Measurements from ENCODE around the gene SLC6A11.

DNA sequence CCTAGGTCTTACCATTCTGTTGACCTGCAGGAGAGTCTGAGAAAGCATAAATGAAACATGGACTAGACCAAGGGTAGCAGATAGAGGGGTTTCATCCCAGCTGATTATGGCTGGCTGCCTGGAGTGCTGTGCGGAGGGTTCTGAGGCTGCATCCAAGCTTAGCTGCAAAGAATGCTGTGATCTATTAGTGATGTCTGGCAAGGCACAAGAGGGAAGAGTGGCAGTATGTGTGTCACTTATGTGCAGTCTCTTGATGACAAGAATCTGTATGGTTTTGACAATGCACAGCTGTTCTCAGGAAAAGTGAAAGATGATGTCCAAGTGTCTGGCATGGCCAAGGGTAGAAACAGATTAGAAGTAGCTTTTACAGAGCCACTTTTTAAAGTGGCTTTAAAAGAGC lies 54.3 kb downstream of the SLC6A11 start:
- TF ChIP-seq POLR2AphosphoS5 (IDR thresholded peaks at IDR 0.05; ENCODE audit: low read depth, low read length), result no peak
- TF ChIP-seq POLR2A (IDR thresholded peaks at IDR 0.05; ENCODE audit: low read depth, low read length), result no peak
- TF ChIP-seq TAF1 (IDR thresholded peaks at IDR 0.05; ENCODE audit: borderline replicate concordance, low read depth, low read length), result no peak

All from GM12892 (cell line).